Mucosa of gallbladder (tissue), 1 donor: ENCODE measurements around the gene RARB. TPM values are rescaled to one million over a fixed set of nuclear protein-coding genes. Genes with fewer than 3 reads are reported as not detected.

Source experiments
- DNase-seq: peaks from one replicate; pipeline ENCODE4 v3.0.0-alpha.2; 2020; ENCODE audit warnings: low spot score
- total RNA-seq: library from RNA; stranded (reverse); gene quantifications from one replicate; pipeline ENCODE4 v1.2.1, GENCODE V29; 2021
- donor health status: DM: no; HTN: no; CAD: no.

The RARB gene
- total RNA-seq, 1 donor from 2014 or later: 12.9 TPM

- no peak for DNase-seq
Observed at GRCh38 chr3:25604107-25604805, 176.2 kb downstream of the RARB start.

GRCh38 chr3:25610167-25610566, 182.1 kb downstream of the RARB start:
- no peak for DNase-seq

GRCh38 chr3:25610779-25611178, 182.7 kb downstream of the RARB start:
- DNase-seq: no peak

- no peak for DNase-seq
Observed at GRCh38 chr3:25611193-25611592, 183.1 kb downstream of the RARB start.

GRCh38 chr3:25618028-25618427, 190.0 kb downstream of the RARB start:
- DNase-seq: no peak

- no peak for DNase-seq
Observed at GRCh38 chr3:25619382-25619781, 191.3 kb downstream of the RARB start.

GRCh38 chr3:25620493-25620892, 192.4 kb downstream of the RARB start:
- no peak for DNase-seq

- DNase-seq: no peak
Observed at GRCh38 chr3:25621087-25621486, 193.0 kb downstream of the RARB start.

- no peak for DNase-seq
Observed at GRCh38 chr3:25631989-25632388, 203.9 kb downstream of the RARB start.

- no peak for DNase-seq
Observed at GRCh38 chr3:25633919-25634318, 205.9 kb downstream of the RARB start.

GRCh38 chr3:25635038-25635437, 207.0 kb downstream of the RARB start:
- DNase-seq: no peak

Other genes starting within 250 kb of the RARB start
- gene TOP2B, start 236.6 kb downstream of the RARB start, total RNA-seq: 91.7 TPM